AG08396 (cell line): Measurements from ENCODE around the gene PDE6B.
"Not testable (repeated sequence)": the region's sequence is repeated elsewhere in the genome, so short reads cannot be mapped to it uniquely, and the experiment has no call there.

Experiments used
- DNase-seq: peaks from one replicate; pipeline ENCODE4 v3.0.0; 2012; ENCODE audit warnings: low spot score, mixed read lengths

The PDE6B gene

GRCh38 chr4:656436-657337, 31.3 kb downstream of the PDE6B start:
- DNase-seq = no peak

GRCh38 chr4:657338-657833, 32.0 kb downstream of the PDE6B start:
- DNase-seq = no peak

- DNase-seq = no peak
These were observed 32.7 kb downstream of the PDE6B start for GRCh38 chr4:657834-658667.

- DNase-seq = no peak
These were observed 33.6 kb downstream of the PDE6B start for GRCh38 chr4:658681-659667.

GRCh38 chr4:659851-660250, 34.5 kb downstream of the PDE6B start:
- no peak for DNase-seq

GRCh38 chr4:660401-660800, 35.0 kb downstream of the PDE6B start:
- DNase-seq = no peak

GRCh38 chr4:661231-661630, 35.9 kb downstream of the PDE6B start:
- no peak for DNase-seq

GRCh38 chr4:661881-662761, 36.7 kb downstream of the PDE6B start:
- DNase-seq = no peak

GRCh38 chr4:663046-663437, 37.7 kb downstream of the PDE6B start:
- DNase-seq = no peak

- DNase-seq = no peak
These were observed 38.4 kb downstream of the PDE6B start for GRCh38 chr4:663438-664428.

- no peak for DNase-seq
These were observed 39.4 kb downstream of the PDE6B start for GRCh38 chr4:664713-665231.

GRCh38 chr4:665381-665750, 40.0 kb downstream of the PDE6B start:
- DNase-seq = no peak

GRCh38 chr4:665751-666435, 40.5 kb downstream of the PDE6B start:
- DNase-seq = no peak

GRCh38 chr4:666436-666810, 41.0 kb downstream of the PDE6B start:
- no peak for DNase-seq

- DNase-seq = no peak
These were observed 41.6 kb downstream of the PDE6B start for GRCh38 chr4:666822-667544.

GRCh38 chr4:667545-667925, 42.2 kb downstream of the PDE6B start:
- no peak for DNase-seq

- DNase-seq = not testable (repeated sequence)
These were observed 42.8 kb downstream of the PDE6B start for GRCh38 chr4:668219-668618.
